Astrocyte (in vitro differentiated cells and primary cell): Measurements from ENCODE around the gene ME3.

ENCODE experiments used
- EZH2 ChIP-seq: IDR thresholded peaks from 2 replicates; pipeline ENCODE4 v1.6.1; 2012; ENCODE audit warnings: mild to moderate bottlenecking, low read length, inconsistent platforms; ENCODE audit not compliant: insufficient read depth
- TF ChIP-seq, protein P1 (sequence below): IDR thresholded peaks from 2 replicates; pipeline ENCODE4 v1.5.1; 2011; ENCODE audit warnings: low read depth, mild to moderate bottlenecking, inconsistent platforms, low read length, moderate library complexity; ENCODE audit not compliant: insufficient read depth

DNA sequence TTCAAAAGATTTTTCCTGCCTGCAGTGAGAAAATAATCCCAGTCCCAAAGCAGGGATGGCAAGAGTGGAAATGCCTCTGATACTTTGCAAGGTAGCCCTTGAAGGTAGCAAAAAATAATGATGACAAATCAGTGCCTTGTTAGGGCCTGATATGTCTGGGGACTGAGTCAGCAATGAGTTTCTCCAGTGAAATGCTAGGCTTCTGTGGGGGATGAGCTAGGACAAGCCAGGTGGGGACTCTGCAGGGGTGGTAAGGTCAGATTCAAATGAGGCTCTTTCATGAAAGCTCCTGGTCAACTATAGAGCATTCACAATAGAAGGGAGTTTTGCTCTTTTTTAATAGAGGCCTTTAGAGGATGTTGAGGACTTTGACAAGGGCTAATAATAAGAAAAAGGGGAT, 77.7 kb downstream of the ME3 start:
- TF ChIP-seq EZH2: no peak
- TF ChIP-seq, protein P1, sequence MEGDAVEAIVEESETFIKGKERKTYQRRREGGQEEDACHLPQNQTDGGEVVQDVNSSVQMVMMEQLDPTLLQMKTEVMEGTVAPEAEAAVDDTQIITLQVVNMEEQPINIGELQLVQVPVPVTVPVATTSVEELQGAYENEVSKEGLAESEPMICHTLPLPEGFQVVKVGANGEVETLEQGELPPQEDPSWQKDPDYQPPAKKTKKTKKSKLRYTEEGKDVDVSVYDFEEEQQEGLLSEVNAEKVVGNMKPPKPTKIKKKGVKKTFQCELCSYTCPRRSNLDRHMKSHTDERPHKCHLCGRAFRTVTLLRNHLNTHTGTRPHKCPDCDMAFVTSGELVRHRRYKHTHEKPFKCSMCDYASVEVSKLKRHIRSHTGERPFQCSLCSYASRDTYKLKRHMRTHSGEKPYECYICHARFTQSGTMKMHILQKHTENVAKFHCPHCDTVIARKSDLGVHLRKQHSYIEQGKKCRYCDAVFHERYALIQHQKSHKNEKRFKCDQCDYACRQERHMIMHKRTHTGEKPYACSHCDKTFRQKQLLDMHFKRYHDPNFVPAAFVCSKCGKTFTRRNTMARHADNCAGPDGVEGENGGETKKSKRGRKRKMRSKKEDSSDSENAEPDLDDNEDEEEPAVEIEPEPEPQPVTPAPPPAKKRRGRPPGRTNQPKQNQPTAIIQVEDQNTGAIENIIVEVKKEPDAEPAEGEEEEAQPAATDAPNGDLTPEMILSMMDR: no peak
